IMR-90 (cell line): ENCODE results near the gene CD1D. TPM values are rescaled to one million over a fixed set of nuclear protein-coding genes. Genes with fewer than 3 reads are reported as not detected.
"Not testable (repeated sequence)": the region's sequence is repeated elsewhere in the genome, so short reads cannot be mapped to it uniquely, and the experiment has no call there.

Source experiments
- ATAC-seq: fragments of 200-7000 bp; cut with Tn5 transposase; 2 replicates; pipeline ENCODE4 v1.9.1; 2020; ENCODE audit warnings: low read depth, mild to moderate bottlenecking, moderate library complexity
- BruUV-seq: library from RNA; stranded (reverse); fragments of 400-500 nt; replicated peaks from 2 replicates; lab custom pipeline; 2021; lab: Mats Ljungman, UMichigan
- CTCF ChIA-PET: fragments of 300-600 bp; formaldehyde crosslinking; extraction: SDS; loops from one replicate; lab custom pipeline; 2021; ENCODE audit warnings: antibody characterized with exemption; lab: Yijun Ruan, JAX
- POLR2A ChIA-PET: fragments of 300-600 bp; sonication (Branson Sonifier 250); formaldehyde crosslinking; loops from one replicate; lab custom pipeline; 2022; ENCODE audit warnings: antibody characterized with exemption; ENCODE audit not compliant: unreplicated experiment; lab: Charles Lee
- DNase-seq: peaks from one replicate; pipeline ENCODE4 v3.0.0; 2013
- H2AFZ ChIP-seq: replicated peaks from 2 replicates; pipeline ENCODE3; 2013; ENCODE audit warnings: low read length, mild to moderate bottlenecking; ENCODE audit not compliant: poor library complexity
- H2AK5ac ChIP-seq: 2 replicates; pipeline ENCODE4 v1.6.1; 2013; ENCODE audit warnings: low read depth, low read length, inconsistent platforms
- H2AK9ac ChIP-seq: replicated peaks from 2 replicates; pipeline ENCODE3; 2013; ENCODE audit warnings: mild to moderate bottlenecking, low read depth, low read length, moderate library complexity; ENCODE audit not compliant: poor library complexity
- H2BK120ac ChIP-seq: 2 replicates; pipeline ENCODE4 v1.6.1; 2013; ENCODE audit warnings: low read depth, low read length, inconsistent platforms
- H2BK15ac ChIP-seq: 3 replicates; pipeline ENCODE4 v1.6.1; 2013; ENCODE audit warnings: low read depth, low read length, inconsistent platforms
- H2BK20ac ChIP-seq: 2 replicates; pipeline ENCODE4 v1.6.1; 2013; ENCODE audit warnings: low read depth, mild to moderate bottlenecking, inconsistent platforms, low read length, moderate library complexity
- H2BK5ac ChIP-seq: 2 replicates; pipeline ENCODE4 v1.6.1; 2013; ENCODE audit warnings: mild to moderate bottlenecking, low read depth, low read length, inconsistent platforms; ENCODE audit not compliant: poor library complexity, severe bottlenecking
- H3K14ac ChIP-seq: replicated peaks from 2 replicates; pipeline ENCODE4 v1.6.1; 2013; ENCODE audit warnings: low read depth, low read length, inconsistent platforms
- H3K18ac ChIP-seq: 2 replicates; pipeline ENCODE4 v1.6.1; 2013; ENCODE audit warnings: low read depth, low read length, control low read depth
- H3K23ac ChIP-seq: 2 replicates; pipeline ENCODE4 v1.6.1; 2013; ENCODE audit warnings: low read depth, low read length, inconsistent platforms
- H3K27ac ChIP-seq: 2 replicates; pipeline ENCODE4 v1.5.1; 2013; ENCODE audit warnings: mild to moderate bottlenecking, control low read depth, low read length; ENCODE audit not compliant: insufficient read depth
- H3K27me3 ChIP-seq: 2 replicates; pipeline ENCODE4 v1.6.1; 2013; ENCODE audit warnings: low read length; ENCODE audit not compliant: control insufficient read depth, insufficient read depth
- H3K36me3 ChIP-seq: 2 replicates; pipeline ENCODE4 v1.6.1; 2013; ENCODE audit warnings: low read length, mixed read lengths; ENCODE audit not compliant: control insufficient read depth, insufficient read depth
- H3K4ac ChIP-seq: 2 replicates; pipeline ENCODE4 v1.6.1; 2013; ENCODE audit warnings: low read depth, low read length, inconsistent platforms
- H3K4me1 ChIP-seq: 2 replicates; pipeline ENCODE4 v1.6.1; 2013; ENCODE audit warnings: low read length, mixed read lengths; ENCODE audit not compliant: control insufficient read depth, insufficient read depth
- H3K4me2 ChIP-seq: 2 replicates; pipeline ENCODE4 v1.6.1; 2013; ENCODE audit warnings: low read depth, mild to moderate bottlenecking, control low read depth, low read length, moderate library complexity
- H3K4me3 ChIP-seq: 2 replicates; pipeline ENCODE4 v1.5.1; 2013; ENCODE audit warnings: low read depth, mild to moderate bottlenecking, control low read depth, low read length, moderate library complexity; ENCODE audit not compliant: insufficient read depth
- H3K56ac ChIP-seq: 2 replicates; pipeline ENCODE4 v1.6.1; 2013; ENCODE audit warnings: low read length, inconsistent platforms; ENCODE audit not compliant: insufficient read depth; ENCODE audit errors: extremely low read depth
- H3K79me1 ChIP-seq, 2 experiments: 2 replicates each; pipeline ENCODE4 v1.6.1; 2013; ENCODE audit warnings: low read length in 2 of 2, inconsistent platforms in 1 of 2, low read depth in 1 of 2
- H3K9ac ChIP-seq: 2 replicates; pipeline ENCODE4 v1.6.1; 2013; ENCODE audit warnings: low read depth, low read length, control low read depth
- H3K9me1 ChIP-seq: 2 replicates; pipeline ENCODE4 v1.6.1; 2013; ENCODE audit warnings: low read length, inconsistent platforms; ENCODE audit not compliant: insufficient read depth
- H3K9me3 ChIP-seq: 2 replicates; pipeline ENCODE4 v1.6.1; 2013; ENCODE audit warnings: low read length; ENCODE audit not compliant: control insufficient read depth, insufficient read depth
- H4K20me1 ChIP-seq: 2 replicates; pipeline ENCODE4 v1.6.1; 2013; ENCODE audit warnings: low read length, inconsistent platforms; ENCODE audit not compliant: insufficient read depth
- H4K5ac ChIP-seq: 2 replicates; pipeline ENCODE4 v1.6.1; 2013; ENCODE audit warnings: mild to moderate bottlenecking, low read depth, low read length, control low read depth
- H4K8ac ChIP-seq, 2 experiments: 2 replicates each; pipeline ENCODE4 v1.6.1; 2013; ENCODE audit warnings: low read depth in 2 of 2, low read length in 2 of 2, control low read depth in 1 of 2, inconsistent platforms in 1 of 2
- H4K91ac ChIP-seq: 2 replicates; pipeline ENCODE4 v1.6.1; 2013; ENCODE audit warnings: low read depth, low read length, inconsistent platforms; ENCODE audit not compliant: insufficient read depth
- WGBS, 2 experiments: methylation state at CpG; one replicate each; pipeline versions ENCODE4 v1.1.5 to v1.1.7; 2013; ENCODE audit warnings: missing lambda C conversion rate in 2 of 2; ENCODE audit not compliant: insufficient read length in 1 of 2; ENCODE audit errors: extremely low coverage in 2 of 2; 5-methylcytosine and 5-hydroxymethylcytosine counted together
- dilution Hi-C: fragments of 300-500 bp; cut with HindIII; formaldehyde crosslinking; loops from one replicate; pipeline ENCODE4 v1.14.3; 2018; ENCODE audit warnings: low sequenced_read_pairs; ENCODE audit not compliant: unreplicated experiment
- in situ Hi-C: fragments of 300-500 bp; cut with MboI; formaldehyde crosslinking; loops from 3 replicates; pipeline ENCODE4 v1.14.3; 2019; ENCODE audit warnings: low sequenced_read_pairs, inconsistent platforms, mixed read lengths
- intact Hi-C: fragments of 100-400 bp; cut with micrococcal nuclease; formaldehyde crosslinking; loops from 2 replicates; pipeline ENCODE4 v1.10.0; 2022
- polyA plus RNA-seq, 3 experiments: library from polyadenylated mRNA; depleted of rRNA; stranded (reverse); fragments of >200 nt; gene quantifications; 2 replicates each; pipeline ENCODE4 v1.2.3, GENCODE V29; 2012; ENCODE audit warnings: low replicate concordance in 1 of 3
- total RNA-seq: library from RNA; depleted of rRNA; stranded (reverse); fragments of >200 nt; gene quantifications from 2 replicates; pipeline ENCODE4 v1.2.3, GENCODE V29; 2012

The CD1D gene
- total and polyA plus RNA-seq, 2 of the 4 experiments (the other 2 are of a cell fraction), result not detected

- H2BK5ac ChIP-seq, H3K4ac ChIP-seq, H3K4me2 ChIP-seq, H3K79me1 ChIP-seq, H3K9ac ChIP-seq, H3K4me3 ChIP-seq, H4K20me1 ChIP-seq, H2AK9ac ChIP-seq, BruUV-seq, H3K9me3 ChIP-seq, dilution Hi-C loops, H3K56ac ChIP-seq, H2AK5ac ChIP-seq, H3K23ac ChIP-seq, intact Hi-C loops, H2AFZ ChIP-seq, CTCF ChIA-PET, ATAC-seq, H3K27ac ChIP-seq, H2BK20ac ChIP-seq, POLR2A ChIA-PET, H3K36me3 ChIP-seq, H4K5ac ChIP-seq, H4K91ac ChIP-seq, H4K8ac ChIP-seq, H2BK15ac ChIP-seq, H3K18ac ChIP-seq, in situ Hi-C loops, H3K14ac ChIP-seq, H2BK120ac ChIP-seq, DNase-seq, H3K4me1 ChIP-seq, H3K9me1 ChIP-seq: not testable (repeated sequence)
- H3K27me3 ChIP-seq, result peaks cover 38% of the 10 kb centered on the region
- 60% methylated on average over 1 of the region's 5 CpGs; no CpG with 5 or more reads in 1 of the 2 experiments for WGBS, 2 experiments
Measured at GRCh38 chr1:158175915-158176314, 4.8 kb upstream of the CD1D start.
